ENCODE results near the gene TPRN.

GRCh38 chr9:137160716-137161557, 39.6 kb downstream of the TPRN start:
- TF ChIP-seq POLR2A (IDR thresholded peaks at IDR 0.05; ENCODE audit: low read depth, low read length): no peak
- no peak for TF ChIP-seq USF2 (IDR thresholded peaks at IDR 0.05; ENCODE audit: low read depth, low read length)
- TF ChIP-seq CTCF (conservative IDR thresholded peaks at IDR 0.05; ENCODE audit: low read depth, low read length): no peak
- TF ChIP-seq CHD1 (IDR thresholded peaks at IDR 0.05; ENCODE audit: low read depth, low read length): no peak
